ENCODE results near the gene CCDC137.

The CCDC137 gene

GRCh38 chr17:81641825-81642489 lies 24.6 kb upstream of the CCDC137 start:
- no peaks in the 10 kb centered on the region for H3K4me1 ChIP-seq (ENCODE audit: control insufficient read depth, insufficient read depth, low read length)
- peaks cover 4% of the 10 kb centered on the region for H3K27me3 ChIP-seq (ENCODE audit: control insufficient read depth, insufficient read depth, low read length)
- no peak overlapping the region for H3K9ac ChIP-seq (ENCODE audit: low read length)
- no peaks in the 10 kb centered on the region for H3K36me3 ChIP-seq (ENCODE audit: control insufficient read depth, insufficient read depth, low read length)
- H3K4me3 ChIP-seq (ENCODE audit: low read length) = no peak overlapping the region
- H3K9me3 ChIP-seq (ENCODE audit: control insufficient read depth, low read length) = no peaks in the 10 kb centered on the region

- Histone ChIP-seq H3K36me3 (ENCODE audit: control insufficient read depth, insufficient read depth, low read length) (no peaks in the 10 kb centered on the region), H3K4me1 (ENCODE audit: control insufficient read depth, insufficient read depth, low read length) (no peaks in the 10 kb centered on the region), H3K9me3 (ENCODE audit: control insufficient read depth, low read length) (no peaks in the 10 kb centered on the region), H3K4me3 (ENCODE audit: low read length) (no peak overlapping the region), H3K27me3 (ENCODE audit: control insufficient read depth, insufficient read depth, low read length) (peaks cover 25% of the 10 kb centered on the region), H3K9ac (ENCODE audit: low read length) (no peak overlapping the region)
Observed at GRCh38 chr17:81644496-81644895, 22.0 kb upstream of the CCDC137 start.

DNA sequence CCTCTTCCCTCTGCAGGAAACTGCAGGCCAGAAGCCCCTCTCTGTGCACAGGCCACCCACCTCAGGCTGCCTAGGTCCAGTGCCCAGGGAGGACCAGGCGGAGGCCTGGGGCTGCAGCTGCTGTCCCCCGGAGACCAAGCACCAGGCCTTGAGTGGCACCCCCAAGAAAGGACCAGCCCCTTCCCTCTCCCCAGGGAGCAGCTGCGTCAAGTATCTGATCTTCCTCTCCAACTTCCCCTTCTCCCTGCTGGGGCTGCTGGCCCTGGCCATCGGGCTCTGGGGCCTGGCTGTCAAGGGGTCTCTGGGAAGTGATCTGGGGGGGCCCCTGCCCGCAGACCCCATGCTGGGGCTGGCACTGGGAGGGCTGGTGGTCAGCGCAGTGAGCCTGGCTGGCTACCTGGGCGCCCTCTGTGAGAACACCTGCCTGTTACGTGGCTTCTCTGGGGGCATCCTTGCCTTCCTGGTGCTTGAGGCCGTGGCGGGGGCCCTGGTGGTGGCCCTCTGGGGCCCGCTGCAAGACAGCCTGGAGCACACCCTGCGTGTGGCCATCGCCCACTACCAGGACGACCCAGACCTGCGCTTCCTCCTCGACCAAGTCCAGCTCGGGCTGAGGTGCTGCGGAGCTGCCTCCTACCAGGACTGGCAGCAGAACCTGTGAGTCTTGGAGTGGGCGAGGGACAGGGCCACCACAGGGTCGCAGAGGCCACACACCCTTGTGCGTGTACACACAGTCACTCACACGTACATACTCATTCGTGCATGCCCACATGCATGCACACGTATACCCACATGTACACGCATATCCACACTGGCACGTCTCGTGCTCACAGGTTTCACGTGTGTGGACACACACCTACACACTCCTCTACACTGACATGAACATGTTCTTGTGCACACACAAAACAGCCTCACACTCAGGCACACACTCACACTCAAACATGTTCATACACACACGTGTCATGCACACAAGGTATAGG lies 21.3 kb upstream of the CCDC137 start:
- Histone ChIP-seq H3K4me3 (ENCODE audit: low read length) (no peak overlapping the region), H3K9me3 (ENCODE audit: control insufficient read depth, low read length) (no peaks in the 10 kb centered on the region), H3K4me1 (ENCODE audit: control insufficient read depth, insufficient read depth, low read length) (no peaks in the 10 kb centered on the region), H3K36me3 (ENCODE audit: control insufficient read depth, insufficient read depth, low read length) (no peaks in the 10 kb centered on the region), H3K27me3 (ENCODE audit: control insufficient read depth, insufficient read depth, low read length) (peaks cover 29% of the 10 kb centered on the region), H3K9ac (ENCODE audit: low read length) (no peak overlapping the region)

DNA sequence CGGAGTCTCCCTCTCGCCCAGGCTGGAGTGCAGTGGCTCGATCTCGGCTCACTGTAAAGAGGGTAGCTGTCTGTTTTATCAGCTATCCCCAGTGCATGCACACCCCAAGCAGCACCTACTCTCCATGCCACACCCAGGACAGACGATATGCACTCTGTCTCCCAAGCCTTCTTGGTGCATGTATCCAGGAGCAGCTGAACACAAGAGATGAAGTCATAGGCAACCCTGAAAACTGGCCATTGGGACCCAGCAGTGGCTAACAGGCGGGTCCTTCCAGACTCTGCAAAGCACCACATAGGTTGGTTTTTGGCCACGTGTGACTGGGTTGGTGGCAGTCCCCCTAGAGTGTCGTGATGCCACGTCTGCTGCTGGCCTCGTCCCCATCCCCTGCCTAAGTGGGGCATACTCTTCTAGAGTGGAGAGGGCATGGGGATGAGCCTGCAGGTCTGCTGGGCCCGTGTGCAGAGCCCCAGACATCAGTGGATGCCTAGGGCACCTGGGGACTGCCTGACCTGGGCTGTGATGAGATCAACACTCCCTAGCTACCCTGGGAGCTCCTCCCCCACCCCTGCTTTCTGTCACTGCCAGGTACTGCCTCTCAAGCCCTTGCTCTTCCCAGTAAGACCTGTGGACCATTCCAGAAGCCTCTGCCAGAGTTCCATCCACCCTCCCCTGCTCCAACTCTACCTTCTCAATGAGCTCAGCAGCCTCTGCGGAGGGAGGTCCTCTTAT lies 19.5 kb upstream of the CCDC137 start:
- H3K9me3 ChIP-seq (ENCODE audit: control insufficient read depth, low read length) = no peaks in the 10 kb centered on the region
- H3K4me3 ChIP-seq (ENCODE audit: low read length) = no peak overlapping the region
- H3K4me1 ChIP-seq (ENCODE audit: control insufficient read depth, insufficient read depth, low read length) = no peaks in the 10 kb centered on the region
- H3K36me3 ChIP-seq (ENCODE audit: control insufficient read depth, insufficient read depth, low read length) = no peaks in the 10 kb centered on the region
- H3K27me3 ChIP-seq (ENCODE audit: control insufficient read depth, insufficient read depth, low read length) = peaks cover 29% of the 10 kb centered on the region
- no peak overlapping the region for H3K9ac ChIP-seq (ENCODE audit: low read length)

GRCh38 chr17:81647640-81648012 lies 18.9 kb upstream of the CCDC137 start:
- H3K4me1 ChIP-seq (ENCODE audit: control insufficient read depth, insufficient read depth, low read length) = no peaks in the 10 kb centered on the region
- H3K9me3 ChIP-seq (ENCODE audit: control insufficient read depth, low read length) = no peaks in the 10 kb centered on the region
- H3K9ac ChIP-seq (ENCODE audit: low read length) = no peak overlapping the region
- H3K4me3 ChIP-seq (ENCODE audit: low read length) = no peak overlapping the region
- H3K27me3 ChIP-seq (ENCODE audit: control insufficient read depth, insufficient read depth, low read length) = peaks cover 29% of the 10 kb centered on the region
- no peaks in the 10 kb centered on the region for H3K36me3 ChIP-seq (ENCODE audit: control insufficient read depth, insufficient read depth, low read length)

- peaks cover 29% of the 10 kb centered on the region for H3K27me3 ChIP-seq (ENCODE audit: control insufficient read depth, insufficient read depth, low read length)
- H3K9ac ChIP-seq (ENCODE audit: low read length) = no peak overlapping the region
- no peaks in the 10 kb centered on the region for H3K9me3 ChIP-seq (ENCODE audit: control insufficient read depth, low read length)
- H3K4me3 ChIP-seq (ENCODE audit: low read length) = no peak overlapping the region
- no peaks in the 10 kb centered on the region for H3K36me3 ChIP-seq (ENCODE audit: control insufficient read depth, insufficient read depth, low read length)
- no peaks in the 10 kb centered on the region for H3K4me1 ChIP-seq (ENCODE audit: control insufficient read depth, insufficient read depth, low read length)
Observed at GRCh38 chr17:81648013-81648706, 18.4 kb upstream of the CCDC137 start.

GRCh38 chr17:81648707-81649085 lies 17.8 kb upstream of the CCDC137 start:
- Histone ChIP-seq H3K4me3 (ENCODE audit: low read length) (no peak overlapping the region), H3K27me3 (ENCODE audit: control insufficient read depth, insufficient read depth, low read length) (peaks cover 33% of the 10 kb centered on the region), H3K4me1 (ENCODE audit: control insufficient read depth, insufficient read depth, low read length) (no peaks in the 10 kb centered on the region), H3K9ac (ENCODE audit: low read length) (no peak overlapping the region), H3K9me3 (ENCODE audit: control insufficient read depth, low read length) (no peaks in the 10 kb centered on the region), H3K36me3 (ENCODE audit: control insufficient read depth, insufficient read depth, low read length) (no peaks in the 10 kb centered on the region)

DNA sequence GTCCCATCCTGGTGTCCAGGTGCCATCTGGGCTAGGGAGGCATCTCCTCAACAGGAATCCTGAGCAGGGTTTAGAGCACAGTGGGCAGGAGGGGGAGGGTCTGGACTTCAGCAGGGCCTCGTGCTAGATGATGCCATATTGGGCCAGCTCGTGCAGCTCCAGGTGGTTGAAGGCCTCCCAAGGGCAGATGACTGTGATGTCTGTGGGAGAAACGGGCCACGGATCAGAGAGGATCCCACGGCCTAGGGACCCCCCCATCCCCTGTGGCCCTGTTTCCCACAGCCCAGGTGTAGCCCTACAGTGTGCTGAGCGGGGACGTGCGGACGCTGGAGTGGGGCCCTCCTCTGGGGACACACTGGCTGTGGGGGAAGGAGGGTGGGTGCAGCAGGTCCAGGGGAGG lies 15.6 kb upstream of the CCDC137 start:
- no peaks in the 10 kb centered on the region for H3K36me3 ChIP-seq (ENCODE audit: control insufficient read depth, insufficient read depth, low read length)
- no peak overlapping the region for H3K9ac ChIP-seq (ENCODE audit: low read length)
- H3K4me1 ChIP-seq (ENCODE audit: control insufficient read depth, insufficient read depth, low read length) = no peaks in the 10 kb centered on the region
- H3K4me3 ChIP-seq (ENCODE audit: low read length) = no peak overlapping the region
- peaks cover 34% of the 10 kb centered on the region for H3K27me3 ChIP-seq (ENCODE audit: control insufficient read depth, insufficient read depth, low read length)
- no peaks in the 10 kb centered on the region for H3K9me3 ChIP-seq (ENCODE audit: control insufficient read depth, low read length)

- no peak overlapping the region for H3K4me3 ChIP-seq (ENCODE audit: low read length)
- peaks cover 32% of the 10 kb centered on the region for H3K27me3 ChIP-seq (ENCODE audit: control insufficient read depth, insufficient read depth, low read length)
- H3K9me3 ChIP-seq (ENCODE audit: control insufficient read depth, low read length) = no peaks in the 10 kb centered on the region
- no peaks in the 10 kb centered on the region for H3K4me1 ChIP-seq (ENCODE audit: control insufficient read depth, insufficient read depth, low read length)
- H3K36me3 ChIP-seq (ENCODE audit: control insufficient read depth, insufficient read depth, low read length) = no peaks in the 10 kb centered on the region
- no peak overlapping the region for H3K9ac ChIP-seq (ENCODE audit: low read length)
Observed at GRCh38 chr17:81651692-81652091, 14.8 kb upstream of the CCDC137 start.

GRCh38 chr17:81652906-81653771 lies 13.4 kb upstream of the CCDC137 start:
- H3K4me1 ChIP-seq (ENCODE audit: control insufficient read depth, insufficient read depth, low read length) = no peaks in the 10 kb centered on the region
- no peak overlapping the region for H3K4me3 ChIP-seq (ENCODE audit: low read length)
- H3K27me3 ChIP-seq (ENCODE audit: control insufficient read depth, insufficient read depth, low read length) = peaks cover 18% of the 10 kb centered on the region
- H3K9ac ChIP-seq (ENCODE audit: low read length) = no peak overlapping the region
- no peaks in the 10 kb centered on the region for H3K9me3 ChIP-seq (ENCODE audit: control insufficient read depth, low read length)
- no peaks in the 10 kb centered on the region for H3K36me3 ChIP-seq (ENCODE audit: control insufficient read depth, insufficient read depth, low read length)
